Activated CD4-positive, alpha-beta T cell treated with anti-CD3 and anti-CD28 coated beads, Interleukin-10, Interleukin-2, amounts not matched to agents 100 ng/mL and 50 ng/mL, durations not matched to agents 16 hours and 8 hours (primary cell): ENCODE measurements around the gene LHB.

ENCODE experiments used
- DNase-seq: peaks from one replicate; pipeline ENCODE4 v3.0.0-alpha.2; 2020

LHB gene

GRCh38 chr19:48970923-48971395 lies 45.9 kb downstream of the LHB start:
- DNase-seq: peak; percentile 83

DNA sequence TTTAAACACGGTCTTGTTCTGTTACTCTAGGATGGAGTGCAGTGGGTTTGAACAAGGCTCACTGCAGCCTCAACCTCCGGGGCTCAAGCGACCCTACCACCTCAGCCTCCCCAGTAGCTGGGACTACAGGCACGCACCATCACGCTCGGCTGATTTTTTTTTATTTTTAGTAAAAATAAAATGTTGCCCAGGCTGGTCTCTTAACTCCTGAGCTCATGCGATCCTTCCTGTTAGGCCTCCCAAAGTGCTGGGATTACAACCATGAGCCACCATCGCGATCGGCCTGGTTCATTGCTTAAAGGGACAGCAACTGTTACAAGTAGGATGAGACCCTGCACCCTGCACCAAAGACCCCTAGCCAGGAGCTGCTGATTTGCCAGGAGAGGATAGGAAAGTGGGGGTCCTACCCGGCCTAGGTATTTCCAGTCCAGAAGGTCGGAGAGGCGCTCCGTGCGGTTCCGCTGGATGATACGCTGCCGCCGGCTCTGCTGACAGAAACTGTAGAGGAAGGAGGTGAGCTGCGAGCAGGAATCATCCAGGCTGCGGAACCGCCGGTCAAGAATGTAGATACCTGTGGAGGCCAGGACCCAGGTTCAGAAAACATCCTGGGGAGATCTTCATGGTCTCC lies 46.6 kb downstream of the LHB start:
- DNase-seq: no peak

- DNase-seq: no peak
Measured at GRCh38 chr19:48969276-48970138, 47.4 kb downstream of the LHB start.

- no peak for DNase-seq
Measured at GRCh38 chr19:48968813-48969218, 48.1 kb downstream of the LHB start.

GRCh38 chr19:48968179-48968661 lies 48.7 kb downstream of the LHB start:
- DNase-seq: no peak

DNA sequence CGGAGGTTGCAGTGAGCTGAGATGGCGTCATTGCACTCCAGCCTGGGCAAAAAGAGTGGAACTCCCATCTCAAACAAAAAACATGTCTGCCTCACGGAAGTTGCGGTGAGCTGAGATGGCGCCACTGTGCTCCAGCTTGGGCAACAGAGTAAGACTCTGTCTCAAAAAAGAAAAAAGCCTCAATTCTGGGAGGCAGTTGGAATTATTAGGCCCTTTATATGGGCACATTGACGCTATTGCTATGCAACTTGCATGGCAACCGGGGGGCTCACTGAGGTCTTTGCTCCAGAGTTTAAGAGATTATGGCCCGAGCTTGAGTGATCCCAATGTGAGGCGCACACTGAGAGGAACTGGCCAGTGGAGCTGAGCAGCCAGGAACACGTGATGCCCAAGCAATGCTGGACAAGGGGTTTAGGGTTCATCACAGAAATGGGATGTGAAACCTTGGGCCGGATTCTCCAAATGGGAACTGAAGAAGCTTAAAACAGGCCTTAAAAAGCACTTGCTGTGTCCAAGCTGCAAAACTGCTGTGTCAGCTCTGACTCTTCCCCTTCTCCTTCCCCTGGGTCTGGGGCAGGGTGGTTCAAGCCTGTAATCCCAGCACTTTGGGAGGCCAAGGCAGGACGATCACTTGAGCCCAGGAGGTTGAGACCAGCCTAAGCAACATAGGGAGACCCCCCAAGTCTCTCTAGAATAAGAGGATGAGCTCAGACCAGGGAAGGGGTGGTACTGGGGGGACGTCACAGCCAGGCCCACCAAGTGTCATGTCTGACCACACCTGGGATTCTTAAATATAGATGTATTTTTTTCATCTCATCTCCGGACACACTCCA lies 49.3 kb downstream of the LHB start:
- peak; percentile 37 for DNase-seq

DNA sequence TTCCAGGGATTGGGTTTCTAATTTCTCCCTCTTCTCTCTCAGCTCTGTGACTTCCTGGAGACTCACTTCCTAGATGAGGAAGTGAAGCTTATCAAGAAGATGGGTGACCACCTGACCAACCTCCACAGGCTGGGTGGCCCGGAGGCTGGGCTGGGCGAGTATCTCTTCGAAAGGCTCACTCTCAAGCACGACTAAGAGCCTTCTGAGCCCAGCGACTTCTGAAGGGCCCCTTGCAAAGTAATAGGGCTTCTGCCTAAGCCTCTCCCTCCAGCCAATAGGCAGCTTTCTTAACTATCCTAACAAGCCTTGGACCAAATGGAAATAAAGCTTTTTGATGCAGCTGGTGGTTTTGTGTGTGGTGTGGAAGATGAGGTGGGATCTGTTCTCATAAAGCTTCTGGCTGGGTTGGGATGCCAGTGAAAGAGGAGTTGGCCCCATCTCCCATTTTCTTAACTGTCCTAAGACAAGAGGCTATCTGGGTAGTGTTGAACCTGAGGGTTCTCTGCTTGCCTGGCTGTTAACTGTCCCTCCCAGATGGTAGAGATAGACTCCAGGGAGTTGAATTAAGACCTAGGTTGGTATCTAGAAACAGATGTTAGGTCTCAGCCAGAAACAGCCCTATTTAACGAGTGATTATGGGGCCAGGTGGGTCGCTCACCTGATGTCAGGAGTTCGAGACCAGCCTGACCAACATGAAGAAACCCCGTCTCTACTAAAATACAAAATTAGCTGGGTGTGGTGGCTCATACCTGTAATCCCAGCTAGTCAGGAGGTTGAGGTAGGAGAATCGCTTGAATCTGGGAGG lies 50.1 kb downstream of the LHB start:
- DNase-seq: peak; percentile 23
